ENCODE results near the gene AKAP7.

The AKAP7 gene

DNA sequence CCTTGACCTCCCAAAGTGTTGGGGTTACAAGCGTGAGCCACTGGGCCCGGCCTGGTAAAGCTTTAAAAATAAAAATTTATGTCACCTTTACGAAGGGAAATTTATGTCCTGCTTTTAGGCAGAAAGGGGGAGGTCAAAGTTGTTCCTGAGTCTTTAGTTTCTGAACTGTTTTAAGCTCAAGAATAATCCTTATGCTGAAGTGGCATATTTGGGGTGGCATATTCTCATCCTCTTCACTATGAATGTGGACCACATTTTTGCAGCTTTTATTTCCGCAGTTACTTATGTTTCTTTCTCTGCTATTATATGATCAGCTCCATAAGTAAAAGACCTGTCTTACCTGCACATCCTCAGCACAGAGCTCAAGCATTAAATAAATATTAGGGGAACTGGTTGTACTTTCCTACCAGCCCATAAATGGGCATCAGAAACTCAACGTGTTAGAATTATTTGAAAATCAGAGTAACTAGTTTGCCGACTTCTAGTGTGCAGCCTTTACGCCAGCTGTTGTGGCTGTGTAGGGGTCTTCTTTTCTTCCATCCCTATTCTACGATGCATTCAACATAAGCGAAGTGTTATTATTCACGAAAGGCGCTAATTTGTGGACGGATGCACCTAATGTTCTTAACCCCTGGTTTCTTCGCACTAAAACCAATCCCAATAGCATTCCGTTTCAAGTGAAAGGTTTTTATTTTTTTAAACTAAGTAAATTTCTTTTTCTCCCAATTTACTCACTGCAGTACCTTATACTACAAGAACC lies 867 bp upstream of the AKAP7 start:
- no peak for DNase-seq

- DNase-seq = no peak
These were observed 355 bp upstream of the AKAP7 start for GRCh38 chr6:131134980-131135243.

GRCh38 chr6:131136021-131136786 lies 937 bp downstream of the AKAP7 start:
- peak; percentile 67 for DNase-seq

- DNase-seq = no peak
These were observed 4.3 kb downstream of the AKAP7 start for GRCh38 chr6:131139599-131139998.

DNA sequence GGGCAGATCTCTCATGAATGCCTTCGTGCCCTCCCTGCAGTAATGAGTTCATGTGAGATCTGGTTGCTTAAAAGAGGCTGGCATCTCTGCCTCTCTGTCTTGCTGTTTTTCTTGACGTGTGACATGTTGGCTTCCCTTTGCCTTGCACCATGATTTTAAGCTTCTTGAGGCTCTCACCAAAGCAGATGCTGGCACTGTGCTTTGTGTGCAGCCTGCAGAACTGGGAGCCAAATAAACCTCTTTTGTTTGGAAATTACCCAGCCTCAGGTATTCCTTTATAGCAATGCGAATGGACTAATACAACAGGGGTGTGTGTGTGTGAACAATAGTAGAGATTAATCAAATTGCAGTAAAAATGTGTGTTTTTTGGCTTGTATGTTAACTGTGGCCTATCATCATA lies 8.1 kb downstream of the AKAP7 start:
- no peak for DNase-seq

- no peak for DNase-seq
These were observed 11.6 kb downstream of the AKAP7 start for GRCh38 chr6:131146865-131147264.

- no peak for DNase-seq
These were observed 21.1 kb downstream of the AKAP7 start for GRCh38 chr6:131156411-131156810.

GRCh38 chr6:131159578-131159977 lies 24.3 kb downstream of the AKAP7 start:
- no peak for DNase-seq

DNA sequence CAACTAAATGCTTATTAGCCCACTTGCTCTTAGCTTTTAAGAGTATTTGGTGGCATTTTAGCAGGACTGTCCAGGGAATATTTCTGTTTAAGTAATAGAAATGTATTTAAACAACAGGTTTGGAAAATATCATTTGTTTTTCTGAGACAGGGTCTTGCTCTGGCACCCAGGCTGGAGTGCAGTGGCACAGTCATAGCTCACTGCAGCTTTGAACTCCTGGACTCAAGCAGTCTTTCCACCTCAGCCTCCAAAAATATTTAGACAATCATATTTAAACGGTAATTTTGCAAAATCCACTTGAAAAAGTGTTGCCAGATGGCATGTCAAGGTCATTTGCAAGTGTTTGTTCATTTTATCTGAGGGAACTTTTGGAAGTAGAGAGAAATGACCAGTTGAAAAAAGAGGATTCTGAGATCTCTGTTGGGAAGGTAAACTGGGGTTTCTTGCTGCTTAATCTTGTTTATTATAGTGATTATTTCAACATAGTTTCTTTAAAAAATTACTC lies 25.0 kb downstream of the AKAP7 start:
- DNase-seq = no peak

DNA sequence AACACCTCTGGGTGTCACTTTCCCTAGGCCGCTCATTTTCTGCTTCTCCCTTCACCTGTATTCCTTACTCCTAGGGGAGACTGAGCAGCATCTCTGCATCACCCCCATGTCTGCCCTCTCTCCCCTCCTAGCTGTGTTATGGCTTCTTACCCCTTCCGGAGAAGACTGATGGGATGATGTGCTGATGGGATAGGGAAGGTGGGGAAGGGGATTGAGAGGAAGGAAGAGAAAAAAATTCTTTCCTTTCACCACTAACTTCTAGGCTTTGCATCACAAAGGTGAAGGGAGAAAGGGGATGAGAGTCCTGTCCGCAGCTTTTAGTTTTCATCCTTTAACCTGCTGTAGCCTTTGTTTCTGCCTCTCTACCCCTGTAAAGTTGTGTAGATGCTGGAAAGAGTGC lies 26.7 kb downstream of the AKAP7 start:
- no peak for DNase-seq

GRCh38 chr6:131163886-131164285 lies 28.6 kb downstream of the AKAP7 start:
- DNase-seq = no peak

DNA sequence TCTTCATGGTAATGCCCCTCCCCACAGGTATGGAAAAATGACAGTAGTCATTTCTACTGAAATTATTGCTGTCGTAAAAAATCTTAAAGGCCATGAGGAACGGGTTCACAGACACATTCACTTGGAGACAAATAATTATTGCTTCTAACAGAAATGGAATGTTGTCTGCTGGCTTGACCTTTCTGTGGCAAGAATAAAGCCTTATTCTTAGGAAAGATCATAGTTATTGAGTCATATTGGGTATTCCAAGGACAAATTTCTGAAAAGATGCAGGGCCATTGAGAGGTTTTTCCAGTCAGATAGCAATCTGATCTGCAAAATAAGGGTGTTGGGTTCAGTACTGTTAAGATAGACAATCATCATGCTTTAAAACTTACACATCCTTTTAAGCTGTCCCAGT lies 29.2 kb downstream of the AKAP7 start:
- DNase-seq = no peak

DNA sequence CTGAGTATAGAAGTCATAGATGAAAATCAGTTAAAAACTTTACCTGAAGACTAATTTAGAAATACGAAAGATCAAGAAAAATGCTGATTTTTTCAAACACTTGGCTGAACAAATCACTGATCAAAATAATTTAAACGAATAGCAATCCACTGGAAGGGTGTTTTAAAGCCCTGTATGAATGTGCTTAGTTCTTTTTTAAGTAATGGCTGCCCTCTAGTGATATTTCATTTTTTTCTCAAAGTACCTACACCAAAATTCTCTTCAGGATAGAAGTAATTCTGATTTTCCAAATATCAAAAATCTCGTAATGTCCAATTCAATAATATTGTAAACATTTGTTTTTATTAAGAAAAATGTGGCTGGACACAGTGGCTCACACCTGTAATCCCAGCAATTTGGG lies 32.5 kb downstream of the AKAP7 start:
- peak; percentile 6 for DNase-seq

DNA sequence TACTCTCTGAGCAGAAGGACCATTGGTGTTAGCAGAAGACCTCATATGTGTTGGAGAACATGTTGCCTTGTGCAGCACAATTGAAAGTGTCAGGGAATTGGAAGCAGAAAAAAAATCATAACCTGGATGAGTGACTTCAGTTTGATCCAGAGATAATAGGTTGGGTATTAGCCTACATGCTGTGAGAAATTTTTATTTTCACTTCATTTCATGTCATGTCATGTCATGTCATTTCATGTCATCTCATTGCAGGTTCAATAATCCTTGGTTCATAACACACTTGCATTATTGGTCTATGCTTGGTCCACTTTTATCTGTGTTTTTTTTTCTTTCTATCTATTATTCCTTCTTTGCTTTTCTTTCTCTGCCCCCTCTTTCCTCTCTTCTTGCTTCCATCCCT lies 34.3 kb downstream of the AKAP7 start:
- DNase-seq = no peak

GRCh38 chr6:131172222-131172621 lies 37.0 kb downstream of the AKAP7 start:
- DNase-seq = no peak

- DNase-seq = no peak
These were observed 38.4 kb downstream of the AKAP7 start for GRCh38 chr6:131173680-131174079.

DNA sequence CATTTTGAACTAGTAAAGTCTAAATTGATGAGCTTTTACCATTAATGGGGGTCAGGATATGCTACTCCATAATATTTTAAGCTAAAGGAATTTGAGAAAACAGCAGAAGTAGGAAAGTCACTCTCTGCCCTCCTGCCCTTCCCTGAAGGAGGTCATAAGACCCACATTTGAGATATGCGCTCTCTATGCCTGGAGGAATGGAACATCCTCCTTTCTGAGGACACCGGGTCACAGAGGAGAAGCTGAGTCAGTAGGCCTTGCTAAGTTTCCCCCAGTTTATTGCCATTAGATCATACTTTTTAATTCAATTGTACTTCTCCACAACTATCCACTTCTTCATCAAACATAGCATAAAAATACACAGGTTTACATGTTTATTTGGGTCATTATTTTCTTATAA lies 40.3 kb downstream of the AKAP7 start:
- no peak for DNase-seq

- no peak for DNase-seq
These were observed 42.7 kb downstream of the AKAP7 start for GRCh38 chr6:131177996-131178395.

DNA sequence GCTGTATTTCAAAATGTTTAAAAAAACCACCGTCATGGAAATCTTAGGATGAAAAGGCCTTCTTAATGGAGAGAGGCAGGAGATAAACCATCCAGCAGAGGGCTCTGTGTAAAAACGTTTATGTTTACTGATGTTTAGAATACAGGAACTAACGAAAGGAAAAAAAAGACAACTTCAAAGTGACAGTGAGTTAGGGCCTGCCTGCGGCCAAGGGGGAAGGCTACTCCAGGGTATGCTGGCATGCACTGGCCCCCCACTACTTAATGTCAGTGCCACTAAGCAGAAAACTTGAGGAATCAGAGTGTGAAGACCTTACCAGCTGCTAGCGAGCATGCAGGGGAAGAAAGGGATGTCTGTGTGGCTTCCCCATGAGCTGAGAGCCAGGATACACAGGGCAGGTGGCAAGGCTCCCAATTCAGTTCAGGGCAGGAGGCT lies 47.7 kb downstream of the AKAP7 start:
- peak; percentile 81 for DNase-seq

DNA sequence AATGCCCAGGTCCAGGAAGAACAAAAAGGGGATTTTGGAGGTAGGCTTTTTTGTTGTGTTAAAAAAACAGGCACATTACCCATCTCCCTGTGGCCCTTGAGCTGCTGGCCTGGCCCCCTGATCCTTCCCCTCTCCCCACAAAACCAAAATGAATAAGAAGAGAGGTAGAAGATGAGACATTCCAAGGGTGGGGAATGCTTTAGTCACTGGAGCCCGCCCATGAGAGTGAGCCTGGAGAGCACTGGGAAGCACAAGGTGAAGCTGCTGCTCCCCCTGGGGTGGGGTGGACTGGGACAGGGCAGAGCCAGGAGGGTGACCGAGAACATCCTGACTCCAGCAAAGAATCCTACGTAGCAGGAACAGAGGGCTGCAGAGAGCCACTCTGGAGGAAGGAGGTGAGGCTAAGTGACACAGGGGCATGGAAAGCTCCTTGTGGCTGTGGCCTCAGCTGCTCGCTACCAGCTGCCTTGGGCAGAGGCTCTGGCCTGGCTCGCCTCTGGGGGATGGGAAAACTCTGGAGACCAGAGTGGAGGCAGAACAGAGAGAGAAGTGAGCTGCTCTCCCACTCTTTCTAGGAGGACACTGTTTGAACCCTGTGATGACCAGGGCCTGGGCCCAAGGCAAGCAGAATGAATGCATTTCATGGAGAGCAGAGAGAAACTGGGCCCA lies 48.3 kb downstream of the AKAP7 start:
- DNase-seq = no peak

DNA sequence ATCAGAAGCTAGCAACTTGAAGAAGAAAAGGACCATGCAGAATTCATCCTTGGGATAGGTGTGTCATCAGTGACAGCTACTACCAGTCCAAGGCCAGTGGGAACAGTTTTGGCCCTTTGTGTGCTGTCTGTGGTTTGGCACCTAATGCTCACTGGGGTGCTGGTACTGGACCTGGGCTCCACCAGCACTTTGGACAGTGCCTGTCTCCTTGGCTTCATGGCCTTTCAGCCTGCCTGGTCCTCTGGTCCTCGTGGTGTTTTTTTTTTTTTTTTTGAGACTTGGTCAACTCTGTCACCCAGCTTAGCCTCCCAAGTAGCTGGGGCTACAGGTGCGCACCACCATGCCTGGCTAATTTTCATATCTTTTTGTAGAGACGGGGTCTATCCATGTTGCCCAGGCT lies 56.3 kb downstream of the AKAP7 start:
- DNase-seq = no peak

- peak; percentile 22 for DNase-seq
These were observed 62.4 kb downstream of the AKAP7 start for GRCh38 chr6:131197716-131198115.

DNA sequence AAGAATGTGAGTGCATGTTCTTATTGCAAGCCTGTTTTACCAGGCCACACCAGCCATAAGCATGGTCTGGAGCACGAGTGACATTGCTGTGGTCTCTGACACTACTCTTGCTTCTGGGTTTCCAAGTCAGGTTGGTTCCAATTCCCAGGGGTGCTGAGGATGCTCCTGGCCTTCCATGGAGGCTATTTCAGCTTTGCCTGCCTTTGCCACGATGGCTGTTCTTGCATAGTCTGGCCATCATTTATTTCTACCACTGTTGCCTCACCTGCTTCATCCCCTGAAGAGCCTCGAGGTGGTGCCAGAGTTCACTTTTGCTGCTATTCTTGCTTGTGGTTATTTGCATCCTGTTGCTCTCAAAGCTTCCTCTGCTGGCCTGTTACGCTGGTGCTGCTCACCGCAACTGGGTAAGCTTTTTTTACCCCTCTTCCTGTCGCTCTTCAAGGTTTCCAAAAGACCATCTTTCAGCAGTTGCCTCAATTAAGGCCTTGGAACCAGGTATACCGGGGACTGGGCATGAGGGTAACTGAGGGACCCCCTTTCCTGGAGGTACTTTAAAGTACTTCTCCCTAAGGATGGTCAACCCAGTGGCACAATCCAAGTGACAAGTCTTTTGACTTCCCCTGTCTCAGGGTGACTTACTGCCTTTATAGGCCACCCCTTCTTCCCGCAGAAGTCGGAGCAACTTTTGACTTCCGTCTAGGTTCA lies 64.5 kb downstream of the AKAP7 start:
- peak; percentile 93 for DNase-seq
